22Rv1 (cell line): Measurements from ENCODE around the gene BCAN.

Experiments used
- ZFX ChIP-seq: fragments of 450-650 bp; IDR thresholded peaks from 2 replicates; pipeline ENCODE4 v1.6.1; 2017; ENCODE audit warnings: antibody characterized with exemption, borderline replicate concordance
- TF ChIP-seq, protein P1 (sequence below): fragments of 450-650 bp; IDR thresholded peaks from 2 replicates; pipeline ENCODE4 v1.5.1; 2017; ENCODE audit warnings: mild to moderate bottlenecking

DNA sequence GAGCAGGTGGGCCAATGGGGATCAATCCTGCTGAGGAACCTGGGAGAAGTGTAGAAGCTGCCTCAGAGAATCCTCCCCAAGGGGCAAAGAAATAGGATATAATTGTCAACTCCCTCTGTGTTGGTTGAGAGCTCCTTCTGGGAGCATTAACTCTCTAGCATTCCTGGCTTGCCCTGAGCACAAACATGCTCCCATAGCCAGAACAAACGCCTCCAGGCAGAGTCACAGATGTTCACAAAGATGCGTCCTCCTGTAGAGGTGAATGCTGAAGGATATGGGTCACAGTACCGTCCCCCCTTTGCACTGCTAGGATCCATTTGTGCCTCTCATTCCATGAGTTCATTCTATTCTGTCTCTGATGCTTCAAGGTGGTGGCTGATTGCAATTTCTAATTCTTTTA, 9.6 kb upstream of the BCAN start:
- TF ChIP-seq, protein P1, sequence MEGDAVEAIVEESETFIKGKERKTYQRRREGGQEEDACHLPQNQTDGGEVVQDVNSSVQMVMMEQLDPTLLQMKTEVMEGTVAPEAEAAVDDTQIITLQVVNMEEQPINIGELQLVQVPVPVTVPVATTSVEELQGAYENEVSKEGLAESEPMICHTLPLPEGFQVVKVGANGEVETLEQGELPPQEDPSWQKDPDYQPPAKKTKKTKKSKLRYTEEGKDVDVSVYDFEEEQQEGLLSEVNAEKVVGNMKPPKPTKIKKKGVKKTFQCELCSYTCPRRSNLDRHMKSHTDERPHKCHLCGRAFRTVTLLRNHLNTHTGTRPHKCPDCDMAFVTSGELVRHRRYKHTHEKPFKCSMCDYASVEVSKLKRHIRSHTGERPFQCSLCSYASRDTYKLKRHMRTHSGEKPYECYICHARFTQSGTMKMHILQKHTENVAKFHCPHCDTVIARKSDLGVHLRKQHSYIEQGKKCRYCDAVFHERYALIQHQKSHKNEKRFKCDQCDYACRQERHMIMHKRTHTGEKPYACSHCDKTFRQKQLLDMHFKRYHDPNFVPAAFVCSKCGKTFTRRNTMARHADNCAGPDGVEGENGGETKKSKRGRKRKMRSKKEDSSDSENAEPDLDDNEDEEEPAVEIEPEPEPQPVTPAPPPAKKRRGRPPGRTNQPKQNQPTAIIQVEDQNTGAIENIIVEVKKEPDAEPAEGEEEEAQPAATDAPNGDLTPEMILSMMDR = no peak
- no peak for TF ChIP-seq ZFX
